LNCaP clone FGC (cell line): Measurements from ENCODE around the gene OLIG2.

Source experiments
- DNase-seq: peaks from one replicate; pipeline ENCODE4 v3.0.0-alpha.2; 2011; ENCODE audit warnings: low read depth
- H3K4me3 ChIP-seq: 2 replicates; pipeline ENCODE4 v1.5.1; 2011; ENCODE audit warnings: mild to moderate bottlenecking, low read depth, low read length, control low read depth
- TF ChIP-seq, protein P1 (sequence below): IDR thresholded peaks from 2 replicates; pipeline ENCODE4 v1.5.1; 2012; ENCODE audit warnings: mild to moderate bottlenecking; ENCODE audit not compliant: control insufficient read depth, insufficient read depth; ENCODE audit errors: extremely low read depth

Gene OLIG2

GRCh38 chr21:33039536-33039935 lies 13.8 kb downstream of the OLIG2 start:
- DNase-seq, result no peak
- TF ChIP-seq, protein P1, sequence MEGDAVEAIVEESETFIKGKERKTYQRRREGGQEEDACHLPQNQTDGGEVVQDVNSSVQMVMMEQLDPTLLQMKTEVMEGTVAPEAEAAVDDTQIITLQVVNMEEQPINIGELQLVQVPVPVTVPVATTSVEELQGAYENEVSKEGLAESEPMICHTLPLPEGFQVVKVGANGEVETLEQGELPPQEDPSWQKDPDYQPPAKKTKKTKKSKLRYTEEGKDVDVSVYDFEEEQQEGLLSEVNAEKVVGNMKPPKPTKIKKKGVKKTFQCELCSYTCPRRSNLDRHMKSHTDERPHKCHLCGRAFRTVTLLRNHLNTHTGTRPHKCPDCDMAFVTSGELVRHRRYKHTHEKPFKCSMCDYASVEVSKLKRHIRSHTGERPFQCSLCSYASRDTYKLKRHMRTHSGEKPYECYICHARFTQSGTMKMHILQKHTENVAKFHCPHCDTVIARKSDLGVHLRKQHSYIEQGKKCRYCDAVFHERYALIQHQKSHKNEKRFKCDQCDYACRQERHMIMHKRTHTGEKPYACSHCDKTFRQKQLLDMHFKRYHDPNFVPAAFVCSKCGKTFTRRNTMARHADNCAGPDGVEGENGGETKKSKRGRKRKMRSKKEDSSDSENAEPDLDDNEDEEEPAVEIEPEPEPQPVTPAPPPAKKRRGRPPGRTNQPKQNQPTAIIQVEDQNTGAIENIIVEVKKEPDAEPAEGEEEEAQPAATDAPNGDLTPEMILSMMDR, result no peak
- H3K4me3 ChIP-seq, result no peak overlapping the region

- DNase-seq, result no peak
- TF ChIP-seq, protein P1, result no peak
- H3K4me3 ChIP-seq, result no peak overlapping the region
Observed at GRCh38 chr21:33040215-33040614, 14.5 kb downstream of the OLIG2 start.

GRCh38 chr21:33041981-33042380 lies 16.2 kb downstream of the OLIG2 start:
- H3K4me3 ChIP-seq, result no peak overlapping the region
- DNase-seq, result no peak
- TF ChIP-seq, protein P1, result no peak

GRCh38 chr21:33042812-33043211 lies 17.1 kb downstream of the OLIG2 start:
- TF ChIP-seq, protein P1, result no peak
- no peak overlapping the region for H3K4me3 ChIP-seq
- DNase-seq, result no peak

GRCh38 chr21:33046455-33046854 lies 20.7 kb downstream of the OLIG2 start:
- H3K4me3 ChIP-seq, result no peak overlapping the region
- DNase-seq, result no peak
- TF ChIP-seq, protein P1, result no peak

DNA sequence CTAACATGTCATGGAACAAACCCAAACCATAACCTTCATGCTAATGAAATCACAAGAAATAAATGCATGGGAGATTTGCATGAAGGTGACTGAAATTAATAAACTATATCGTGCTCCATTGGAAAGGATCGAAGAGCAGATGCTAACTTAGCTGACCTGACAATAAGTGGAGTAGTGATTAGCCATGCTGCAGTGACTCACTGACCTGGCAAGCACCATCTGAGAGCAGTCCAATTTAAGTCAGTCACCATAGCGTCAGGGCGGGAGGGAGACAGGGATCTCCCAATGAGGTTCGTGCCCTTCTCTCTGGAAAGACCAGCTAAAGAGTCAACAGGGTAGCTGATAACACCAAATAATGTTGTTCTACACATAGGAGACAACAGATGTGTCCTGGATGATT lies 21.5 kb downstream of the OLIG2 start:
- no peak for DNase-seq
- TF ChIP-seq, protein P1, result no peak
- no peak overlapping the region for H3K4me3 ChIP-seq

DNA sequence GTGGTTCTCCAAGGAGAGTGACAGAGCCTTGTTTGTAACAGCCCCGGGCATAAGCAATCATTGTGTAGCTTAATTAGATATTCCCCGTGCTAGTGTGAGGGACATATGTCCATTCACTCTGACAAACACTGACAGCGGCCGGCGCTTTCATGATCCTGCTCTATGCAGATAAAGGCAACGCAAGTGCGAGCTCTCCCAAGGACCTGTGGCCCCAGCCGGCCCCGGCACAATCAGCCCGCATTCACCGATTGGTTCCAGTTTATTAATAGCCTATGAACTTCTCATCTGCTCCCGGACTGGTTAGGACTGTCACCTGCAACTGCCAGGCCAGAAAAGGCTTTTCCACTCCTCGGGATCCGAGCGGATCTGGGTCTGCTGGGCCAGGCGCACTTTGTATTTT lies 26.2 kb downstream of the OLIG2 start:
- TF ChIP-seq, protein P1, result no peak
- no peak for DNase-seq

More for the DNA sequence above, 26.2 kb downstream of the OLIG2 start:
- H3K4me3 ChIP-seq, result no peak overlapping the region
